Mucosa of descending colon (tissue), 3 donors: Measurements from ENCODE around the gene GPD1. TPM values are rescaled to one million over a fixed set of nuclear protein-coding genes. Genes with fewer than 3 reads are reported as not detected.

Experiments
- ATAC-seq: fragments of 200-7000 bp; cut with Tn5 transposase; one replicate; pipeline ENCODE4 v1.9.1; 2020; ENCODE audit warnings: mild to moderate bottlenecking, moderate library complexity
- DNase-seq, 3 donors: peaks; one replicate each; pipeline ENCODE4 v3.0.0-alpha.2; 2020
- H3K36me3 ChIP-seq: fragments of 200-600 bp; one replicate; pipeline ENCODE4 v1.8.0; 2021; ENCODE audit warnings: low read depth, mild to moderate bottlenecking
- H3K4me1 ChIP-seq: fragments of 200-600 bp; one replicate; pipeline ENCODE4 v1.8.0; 2021; ENCODE audit warnings: low read depth, mild to moderate bottlenecking
- H3K4me3 ChIP-seq: fragments of 200-600 bp; one replicate; pipeline ENCODE4 v1.8.0; 2021; ENCODE audit warnings: mild to moderate bottlenecking
- H3K9me3 ChIP-seq: fragments of 200-600 bp; one replicate; pipeline ENCODE4 v1.8.0; 2021; ENCODE audit warnings: mild to moderate bottlenecking
- CTCF ChIP-seq: fragments of 200-600 bp; IDR thresholded peaks from one replicate; pipeline ENCODE4 v1.8.0; 2022; ENCODE audit warnings: antibody characterized with exemption, mild to moderate bottlenecking
- intact Hi-C, 2 donors: fragments of 100-400 bp; cut with DNase I in 1 of 2; cut with micrococcal nuclease in 1 of 2; formaldehyde crosslinking; loops; one replicate each; pipeline versions ENCODE4 v1.11.0 to v1.11.1; 2022; cut with DNase I, micrococcal nuclease
- long read RNA-seq, 2 donors: library from polyadenylated mRNA; unstranded; transcript quantifications; one replicate each; pipeline ENCODE4 v2.0.0, GENCODE V29; 2019 to 2021
- total RNA-seq, 3 donors: library from RNA; stranded (reverse); fragmentation: NEBNext Ultra II Directional in 2 of 3; extraction: Animal tissue kit (Norgen Biotek cat#: 25700) in 2 of 3; gene quantifications; one replicate each; pipeline versions ENCODE4 v1.2.1 to v1.2.4, GENCODE V29; 2021 to 2023
- donor health status: DM: no; HTN: no; CAD: no; lungs with moderate emphysema.
- donor health status: DM: no; HTN: no; CAD: no.
- donor health status: DM: no; HTN: yes; CAD: no.

GPD1 gene
- total RNA-seq: 1 to 10 TPM; 1.7 to 4.1 (median 1.9) TPM
- long read RNA-seq, donor 1, transcript GPD1-201 (8 exons, 3,082 nt): major isoform, 11 of 19 reads
- long read RNA-seq, donor 1, partial matches to known transcripts: 0 of 19 reads
- long read RNA-seq, donor 1, other reads (novel, unspliced or antisense): 8 of 19 reads
- long read RNA-seq, donor 2, partial matches to known transcripts: 0 of 7 reads
- long read RNA-seq, donor 2, other reads (novel, unspliced or antisense): 4 of 7 reads

- no peak for TF ChIP-seq CTCF
- H3K9me3 ChIP-seq: no peaks in the 10 kb centered on the region
- H3K36me3 ChIP-seq: no peaks in the 10 kb centered on the region
- peaks cover 15% of the 10 kb centered on the region for H3K4me1 ChIP-seq
- ATAC-seq: peak; percentile 96
- DNase-seq: peak; percentile 78 to 89 (median 86)
- intact Hi-C loops: no loop called here
- H3K4me3 ChIP-seq: no peak within 1 kb of the TSS
Measured at GRCh38 chr12:50103767-50104321, at the start of gene GPD1. GPD1 (plus strand) TSS chr12:50104008; CDS start chr12:50104051, 43 bp downstream.

- H3K4me3 ChIP-seq: no peak overlapping the region
- intact Hi-C loops: loop anchor here in 1 of 2 donors (10.0 kb wide), 1 partner anchor 91 kb away; the partner anchor contains the start of gene AQP5
- H3K9me3 ChIP-seq: no peaks in the 10 kb centered on the region
- peak; percentile 57 for ATAC-seq
- peaks cover 15% of the 10 kb centered on the region for H3K4me1 ChIP-seq
- H3K36me3 ChIP-seq: no peaks in the 10 kb centered on the region
- peak; percentile 87 for TF ChIP-seq CTCF
- DNase-seq: peak; percentile 43 to 61 (median 54)
Measured at GRCh38 chr12:50055831-50056638, 47.8 kb upstream of the GPD1 start.

GRCh38 chr12:50056639-50056976, 47.2 kb upstream of the GPD1 start:
- ATAC-seq (no peak), DNase-seq (peak in 1 of 3 donors; percentile 5)
- Histone ChIP-seq H3K36me3 (no peaks in the 10 kb centered on the region), H3K4me1 (peaks cover 15% of the 10 kb centered on the region), H3K4me3 (no peak overlapping the region), H3K9me3 (no peaks in the 10 kb centered on the region)
- intact Hi-C loops: loop anchor here in 1 of 2 donors (10.0 kb wide), 1 partner anchor 92 kb away; the partner anchor contains the start of gene AQP5
- TF ChIP-seq CTCF: no peak

- peak within 1 kb of the TSS; percentile 11 for H3K4me3 ChIP-seq
- H3K9me3 ChIP-seq: no peaks in the 10 kb centered on the region
- ATAC-seq (peak; percentile 80), DNase-seq (peak; percentile 68 to 80 (median 71))
- intact Hi-C loops: loop anchor here in 1 of 2 donors (10.0 kb wide), 1 partner anchor 92 kb away; the partner anchor contains the start of gene AQP5
- TF ChIP-seq CTCF: no peak
- peaks cover 15% of the 10 kb centered on the region for H3K4me1 ChIP-seq
- no peaks in the 10 kb centered on the region for H3K36me3 ChIP-seq
Measured at GRCh38 chr12:50057000-50057841, 46.6 kb upstream of the GPD1 start, which contains the start of gene ASIC1. ASIC1 (plus strand) TSS chr12:50057596; CDS start chr12:50058767, 1,171 bp downstream.
